ENCODE results near the gene FADS3.

FADS3 gene

DNA sequence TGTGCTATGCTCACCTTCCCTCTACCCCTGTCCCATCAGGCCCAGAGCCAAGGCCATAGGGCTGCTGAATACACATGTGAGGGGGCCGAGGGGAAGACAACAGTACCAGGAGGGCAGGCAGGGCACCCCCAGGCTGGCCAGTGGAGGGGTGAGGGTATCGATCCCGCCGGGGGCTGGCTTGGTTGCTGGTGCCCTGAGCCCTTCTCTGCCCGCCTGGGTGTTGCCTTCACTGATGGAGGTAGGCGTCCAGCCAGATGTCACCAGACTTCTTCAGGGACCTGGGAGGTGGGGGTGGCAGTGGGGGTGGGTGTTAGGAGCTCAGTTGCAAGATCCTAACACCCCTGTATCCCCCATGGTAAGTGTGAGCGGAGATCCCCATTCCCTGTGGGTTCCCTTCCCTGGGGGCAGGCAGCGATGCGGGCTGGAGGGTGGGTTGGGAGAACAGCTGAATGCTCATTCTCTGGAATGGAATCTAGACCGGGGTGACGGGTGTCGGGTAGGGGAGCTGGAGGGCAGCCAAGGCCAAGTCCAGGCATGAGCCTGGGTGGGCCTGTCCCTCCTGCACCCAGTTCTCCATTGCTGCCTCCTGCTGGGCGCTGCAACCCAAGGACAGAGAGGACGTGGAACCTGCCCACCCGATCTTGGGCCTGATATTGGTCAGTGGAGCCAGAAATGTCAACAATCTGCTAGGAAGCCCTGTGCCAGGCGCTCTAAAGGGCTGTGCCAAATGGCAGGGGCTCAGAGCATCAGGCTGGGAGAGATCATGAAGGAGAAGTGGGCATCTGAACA lies 17.6 kb downstream of the FADS3 start:
- in situ Hi-C loops (cut with MboI; ENCODE audit: low pct_unique_long_range_greater_than_20kb, low sequenced_read_pairs, unreplicated experiment) = no loop called here
- TF ChIP-seq, protein P1, sequence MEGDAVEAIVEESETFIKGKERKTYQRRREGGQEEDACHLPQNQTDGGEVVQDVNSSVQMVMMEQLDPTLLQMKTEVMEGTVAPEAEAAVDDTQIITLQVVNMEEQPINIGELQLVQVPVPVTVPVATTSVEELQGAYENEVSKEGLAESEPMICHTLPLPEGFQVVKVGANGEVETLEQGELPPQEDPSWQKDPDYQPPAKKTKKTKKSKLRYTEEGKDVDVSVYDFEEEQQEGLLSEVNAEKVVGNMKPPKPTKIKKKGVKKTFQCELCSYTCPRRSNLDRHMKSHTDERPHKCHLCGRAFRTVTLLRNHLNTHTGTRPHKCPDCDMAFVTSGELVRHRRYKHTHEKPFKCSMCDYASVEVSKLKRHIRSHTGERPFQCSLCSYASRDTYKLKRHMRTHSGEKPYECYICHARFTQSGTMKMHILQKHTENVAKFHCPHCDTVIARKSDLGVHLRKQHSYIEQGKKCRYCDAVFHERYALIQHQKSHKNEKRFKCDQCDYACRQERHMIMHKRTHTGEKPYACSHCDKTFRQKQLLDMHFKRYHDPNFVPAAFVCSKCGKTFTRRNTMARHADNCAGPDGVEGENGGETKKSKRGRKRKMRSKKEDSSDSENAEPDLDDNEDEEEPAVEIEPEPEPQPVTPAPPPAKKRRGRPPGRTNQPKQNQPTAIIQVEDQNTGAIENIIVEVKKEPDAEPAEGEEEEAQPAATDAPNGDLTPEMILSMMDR (IDR thresholded peaks at IDR 0.05; ENCODE audit: extremely low read depth, insufficient read depth, missing control alignments) = no peak
- no peak for DNase-seq (ENCODE audit: low spot score)

DNA sequence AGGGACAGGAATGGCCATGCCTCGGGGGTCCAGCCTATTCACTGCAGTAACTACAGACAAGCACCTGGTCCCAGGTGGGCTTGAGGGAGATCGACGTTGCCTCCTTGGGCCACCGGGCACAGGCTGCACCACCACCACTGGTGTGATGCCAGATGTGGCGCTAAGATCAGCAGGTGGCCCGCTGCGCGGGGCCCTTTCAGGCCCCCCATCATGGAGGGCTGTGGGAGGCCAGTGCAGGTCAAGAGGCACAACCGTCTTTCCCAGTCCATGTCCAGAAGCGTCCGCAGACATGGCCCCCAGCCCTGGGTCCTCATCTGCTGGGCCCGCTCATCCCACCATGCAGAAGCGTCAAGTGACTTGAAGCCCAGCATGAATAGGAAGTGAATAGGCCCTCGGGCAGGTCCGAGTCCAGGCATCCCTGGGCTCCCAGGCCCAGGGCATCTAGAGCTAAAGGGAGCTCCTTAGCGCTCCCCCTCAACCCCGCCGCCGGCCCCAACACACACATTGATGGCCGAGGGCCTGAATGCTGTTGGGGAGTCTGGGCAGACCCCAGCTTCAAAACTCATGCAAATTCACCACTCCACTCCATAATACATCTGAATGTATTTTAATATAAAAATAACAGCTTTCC lies 18.3 kb downstream of the FADS3 start:
- TF ChIP-seq, protein P1 (IDR thresholded peaks at IDR 0.05; ENCODE audit: extremely low read depth, insufficient read depth, missing control alignments) = no peak
- in situ Hi-C loops (cut with MboI; ENCODE audit: low pct_unique_long_range_greater_than_20kb, low sequenced_read_pairs, unreplicated experiment) = no loop called here
- no peak for DNase-seq (ENCODE audit: low spot score)

- in situ Hi-C loops (cut with MboI; ENCODE audit: low pct_unique_long_range_greater_than_20kb, low sequenced_read_pairs, unreplicated experiment) = no loop called here
- TF ChIP-seq, protein P1 (IDR thresholded peaks at IDR 0.05; ENCODE audit: extremely low read depth, insufficient read depth, missing control alignments) = peak; percentile 91
- DNase-seq (ENCODE audit: low spot score) = peak; percentile 88
Observed at GRCh38 chr11:61871158-61871597, 20.2 kb downstream of the FADS3 start.

DNA sequence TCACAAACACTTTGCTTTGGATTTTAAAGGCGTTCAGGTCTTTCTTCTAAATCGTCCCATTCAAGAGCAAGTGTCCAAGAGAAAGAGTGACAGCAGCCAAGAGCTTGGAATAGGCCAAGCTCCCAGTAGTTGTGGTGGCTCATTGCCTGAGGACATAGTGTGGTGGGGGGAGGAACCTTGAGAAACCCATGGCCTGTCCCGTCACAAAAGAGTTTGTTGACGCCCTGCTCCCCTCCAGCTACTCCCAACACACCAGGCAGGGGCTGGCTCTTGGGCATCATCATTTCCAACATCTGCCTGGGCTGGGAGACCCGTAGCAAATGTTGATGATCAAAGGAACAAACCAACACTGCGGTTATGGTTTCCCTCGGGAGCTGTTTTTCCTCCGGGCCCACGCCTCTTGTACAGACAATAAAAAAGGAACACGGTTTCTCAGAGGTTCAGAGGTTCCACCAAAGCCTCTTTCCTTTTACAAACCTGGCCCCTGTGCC lies 20.8 kb downstream of the FADS3 start:
- in situ Hi-C loops (cut with MboI; ENCODE audit: low pct_unique_long_range_greater_than_20kb, low sequenced_read_pairs, unreplicated experiment) = no loop called here
- no peak for DNase-seq (ENCODE audit: low spot score)
- TF ChIP-seq, protein P1 (IDR thresholded peaks at IDR 0.05; ENCODE audit: extremely low read depth, insufficient read depth, missing control alignments) = no peak

DNA sequence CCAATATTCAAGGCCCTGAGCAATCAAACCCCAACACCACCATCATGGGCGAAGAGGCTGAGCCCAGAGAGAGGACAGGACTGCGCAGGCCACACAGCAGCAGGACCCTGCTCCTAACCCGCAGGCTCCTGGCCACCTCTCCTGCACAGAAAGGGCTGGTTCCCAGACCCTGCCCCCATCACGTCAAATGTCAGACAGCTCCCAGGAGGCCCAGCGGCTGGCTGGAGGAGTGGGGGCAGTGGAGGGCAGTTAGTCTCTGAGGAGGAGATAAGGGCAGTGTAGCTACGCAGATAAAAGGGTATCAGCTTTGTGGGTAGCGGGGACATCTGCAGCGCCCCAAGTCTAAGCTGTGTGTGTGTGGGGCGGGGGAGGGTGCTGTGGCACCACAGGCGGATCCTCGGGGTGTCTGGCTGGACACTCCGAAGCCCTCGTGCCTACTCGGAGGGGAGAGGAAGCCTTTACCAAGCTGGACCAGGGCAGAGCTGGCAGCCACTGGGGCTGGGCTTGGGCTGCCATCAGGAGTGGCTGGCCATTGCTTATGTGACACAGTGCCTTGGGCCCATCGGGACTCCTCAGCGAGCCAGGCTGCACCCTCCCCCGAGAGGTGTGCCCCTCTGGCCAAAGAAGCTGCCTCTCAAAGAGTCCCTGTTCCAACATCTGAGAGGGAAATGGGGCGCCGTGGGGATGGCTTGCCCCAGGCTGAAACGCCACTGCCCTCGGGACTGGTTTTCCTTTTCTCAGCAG lies 21.5 kb downstream of the FADS3 start:
- in situ Hi-C loops (cut with MboI; ENCODE audit: low pct_unique_long_range_greater_than_20kb, low sequenced_read_pairs, unreplicated experiment) = no loop called here
- TF ChIP-seq, protein P1 (IDR thresholded peaks at IDR 0.05; ENCODE audit: extremely low read depth, insufficient read depth, missing control alignments) = no peak
- no peak for DNase-seq (ENCODE audit: low spot score)

GRCh38 chr11:61869429-61869707 lies 22.0 kb downstream of the FADS3 start:
- in situ Hi-C loops (cut with MboI; ENCODE audit: low pct_unique_long_range_greater_than_20kb, low sequenced_read_pairs, unreplicated experiment) = no loop called here
- TF ChIP-seq, protein P1 (IDR thresholded peaks at IDR 0.05; ENCODE audit: extremely low read depth, insufficient read depth, missing control alignments) = no peak
- no peak for DNase-seq (ENCODE audit: low spot score)

Data from GM13977 (cell line).